WTC11 (cell line): Measurements from ENCODE around the gene CUTA. TPM values are rescaled to one million over a fixed set of nuclear protein-coding genes. Genes with fewer than 3 reads are reported as not detected.

Source experiments
- ATAC-seq: fragments of 200-7000 bp; cut with Tn5 transposase; 2 replicates; pipeline ENCODE4 v1.10.0; 2021; ENCODE audit warnings: mild to moderate bottlenecking, moderate library complexity
- CTCF ChIA-PET: fragments of 300-600 bp; sonication (Branson Sonifier 250); formaldehyde crosslinking; loops from one replicate; lab custom pipeline; 2021; ENCODE audit warnings: antibody characterized with exemption; lab: Charles Lee
- POLR2A ChIA-PET: fragments of 350-600 bp; sonication (Branson Sonifier 250); formaldehyde crosslinking; loops from one replicate; lab custom pipeline; 2021; ENCODE audit warnings: antibody characterized with exemption; lab: Charles Lee
- DNase-seq: peaks from one replicate; pipeline ENCODE4 v3.0.0; 2021; ENCODE audit warnings: low spot score
- H3K27ac Mint-ChIP-seq: 2 replicates; pipeline ENCODE4 v1.8.0; 2021; ENCODE audit warnings: mixed read lengths
- H3K27me3 Mint-ChIP-seq: 2 replicates; pipeline ENCODE4 v1.8.0; 2021; ENCODE audit warnings: low read depth, mild to moderate bottlenecking, moderate library complexity, mixed read lengths
- H3K36me3 Mint-ChIP-seq: 2 replicates; pipeline ENCODE4 v1.8.0; 2021; ENCODE audit warnings: mixed read lengths
- H3K4me1 Mint-ChIP-seq: 2 replicates; pipeline ENCODE4 v1.8.0; 2022; ENCODE audit warnings: mixed read lengths
- H3K4me3 Mint-ChIP-seq: 2 replicates; pipeline ENCODE4 v1.8.0; 2021; ENCODE audit warnings: mild to moderate bottlenecking, moderate library complexity, mixed read lengths
- H3K9me3 Mint-ChIP-seq: 2 replicates; pipeline ENCODE4 v1.8.0; 2021; ENCODE audit warnings: mixed read lengths
- E2F4 ChIP-seq: sonication (generic); formaldehyde crosslinking; IDR thresholded peaks from 2 replicates; pipeline ENCODE4 v1.8.1; 2022; ENCODE audit warnings: low read depth, mild to moderate bottlenecking, moderate library complexity, missing genetic modification reagents, borderline replicate concordance
- ETV6 ChIP-seq: sonication (generic); formaldehyde crosslinking; IDR thresholded peaks from 2 replicates; pipeline ENCODE4 v1.8.1; 2022; ENCODE audit warnings: mild to moderate bottlenecking, missing genetic modification reagents
- FOXP4 ChIP-seq: sonication (generic); formaldehyde crosslinking; IDR thresholded peaks from 2 replicates; pipeline ENCODE4 v1.8.0; 2022; ENCODE audit warnings: mild to moderate bottlenecking, missing genetic modification reagents
- IRF1 ChIP-seq: sonication (generic); formaldehyde crosslinking; IDR thresholded peaks from 2 replicates; pipeline ENCODE4 v1.8.0; 2023; ENCODE audit warnings: missing genetic modification reagents
- JUN ChIP-seq: sonication (generic); formaldehyde crosslinking; IDR thresholded peaks from 2 replicates; pipeline ENCODE4 v1.8.0; 2023; ENCODE audit warnings: mild to moderate bottlenecking, missing genetic modification reagents
- MYBL2 ChIP-seq: sonication (generic); formaldehyde crosslinking; IDR thresholded peaks from 2 replicates; pipeline ENCODE4 v1.8.1; 2023; ENCODE audit warnings: mild to moderate bottlenecking, moderate library complexity, missing genetic modification reagents
- NFATC4 ChIP-seq: fragments of 250-450 bp; sonication (Bioruptor Pico); IDR thresholded peaks from 2 replicates; pipeline ENCODE4 v1.9.0; 2021; ENCODE audit warnings: mild to moderate bottlenecking
- NFE2L1 ChIP-seq: sonication (generic); formaldehyde crosslinking; IDR thresholded peaks from 2 replicates; pipeline ENCODE4 v1.8.1; 2023; ENCODE audit warnings: missing genetic modification reagents
- NR2C2 ChIP-seq: sonication (generic); formaldehyde crosslinking; IDR thresholded peaks from 2 replicates; pipeline ENCODE4 v1.8.0; 2022; ENCODE audit warnings: mild to moderate bottlenecking, missing genetic modification reagents
- RELA ChIP-seq: sonication (generic); formaldehyde crosslinking; IDR thresholded peaks from 2 replicates; pipeline ENCODE4 v1.8.1; 2022; ENCODE audit warnings: missing genetic modification reagents, mild to moderate bottlenecking, borderline replicate concordance
- SP1 ChIP-seq: sonication (generic); formaldehyde crosslinking; conservative IDR thresholded peaks from 2 replicates; pipeline ENCODE4 v1.8.1; 2022; ENCODE audit warnings: missing genetic modification reagents
- ZNF281 ChIP-seq: sonication (generic); formaldehyde crosslinking; IDR thresholded peaks from 2 replicates; pipeline ENCODE4 v1.8.0; 2023; ENCODE audit warnings: mild to moderate bottlenecking, missing genetic modification reagents
- ZNF423 ChIP-seq: fragments of 250-450 bp; sonication (Bioruptor Pico); IDR thresholded peaks from 2 replicates; pipeline ENCODE4 v2.1.2; 2022; ENCODE audit warnings: mild to moderate bottlenecking, moderate library complexity
- ZNF512 ChIP-seq: sonication (generic); formaldehyde crosslinking; IDR thresholded peaks from 2 replicates; pipeline ENCODE4 v1.8.1; 2022; ENCODE audit warnings: missing genetic modification reagents, borderline replicate concordance
- ZSCAN18 ChIP-seq: fragments of 250-450 bp; sonication (Bioruptor Pico); IDR thresholded peaks from 2 replicates; pipeline ENCODE4 v2.1.2; 2022; ENCODE audit warnings: mild to moderate bottlenecking, moderate library complexity
- total RNA-seq: library from RNA; stranded (reverse); gene quantifications from 3 replicates; pipeline ENCODE4 v1.2.3, GENCODE V29; 2021

Gene CUTA
- total RNA-seq, 1 experiment from 2014 or later = 247 TPM

- Mint-ChIP-seq H3K36me3 (peaks cover 34% of the 10 kb centered on the region), H3K9me3 (no peaks in the 10 kb centered on the region), H3K4me3 (no peak overlapping the region), H3K4me1 (peaks cover 47% of the 10 kb centered on the region), H3K27me3 (no peaks in the 10 kb centered on the region), H3K27ac (peak overlapping the region; percentile 78; the same call in 1 of the 2 replicates)
- CTCF ChIA-PET = interaction anchor here (0.8 kb wide), 1 partner anchor 13 kb away, joined by 4 read pairs; no protein-coding TSS in a partner anchor
- ATAC-seq (no peak), DNase-seq (no peak)
- TF ChIP-seq E2F4 (CRISPR knock-in tag) = no peak
- 0 out of 2 replicates have a peak, but pooled peaks have one; percentile 14 for TF ChIP-seq FOXP4 (CRISPR knock-in tag)
- TF ChIP-seq JUN (CRISPR knock-in tag) = no peak
- no peak for TF ChIP-seq ZNF423 (CRISPR knock-in tag)
- POLR2A ChIA-PET = no interaction called here
Observed at GRCh38 chr6:33413241-33414120, 4.4 kb downstream of the CUTA start.

GRCh38 chr6:33412140-33413009, 5.5 kb downstream of the CUTA start:
- Mint-ChIP-seq H3K27me3 (no peaks in the 10 kb centered on the region), H3K4me3 (peak overlapping the region; percentile 76), H3K36me3 (peaks cover 43% of the 10 kb centered on the region), H3K27ac (no peak overlapping the region), H3K9me3 (no peaks in the 10 kb centered on the region), H3K4me1 (peaks cover 43% of the 10 kb centered on the region)
- TF ChIP-seq NR2C2 (CRISPR knock-in tag) (no peak), SP1 (CRISPR knock-in tag) (no peak), ZNF423 (CRISPR knock-in tag) (no peak), ZNF281 (CRISPR knock-in tag) (no peak), MYBL2 (CRISPR knock-in tag) (no peak), RELA (CRISPR knock-in tag) (no peak), NFE2L1 (CRISPR knock-in tag) (no peak), NFATC4 (CRISPR knock-in tag) (no peak), IRF1 (CRISPR knock-in tag) (no peak), E2F4 (CRISPR knock-in tag) (no peak), ZNF512 (CRISPR knock-in tag) (no peak), ZSCAN18 (CRISPR knock-in tag) (no peak), ETV6 (CRISPR knock-in tag) (no peak)
- ChIA-PET CTCF (interaction anchor here (0.8 to 1.1 kb wide), 3 partner anchors 14 to 17 kb away, joined by 3 to 4 read pairs (median 4); no protein-coding TSS in a partner anchor), POLR2A (interaction anchor here (0.8 to 1.0 kb wide), 2 partner anchors 13 to 95 kb away, joined by 3 to 8 read pairs; partner anchors contain the start of gene ZBTB22)
- ATAC-seq = no peak
- DNase-seq = no peak
